Mesendoderm (in vitro differentiated cells): ENCODE measurements around the gene LGR6. TPM values are rescaled to one million over a fixed set of nuclear protein-coding genes. Genes with fewer than 3 reads are reported as not detected.
"Not testable (repeated sequence)": the region's sequence is repeated elsewhere in the genome, so short reads cannot be mapped to it uniquely, and the experiment has no call there.

Experiments
- DNase-seq: peaks from one replicate; pipeline ENCODE4 v3.0.0; 2013
- H2AK5ac ChIP-seq: 2 replicates; pipeline ENCODE4 v1.6.1; 2013; ENCODE audit warnings: low read length, inconsistent platforms
- H2BK120ac ChIP-seq: 2 replicates; pipeline ENCODE4 v1.6.1; 2013; ENCODE audit warnings: low read depth, mild to moderate bottlenecking, low read length, moderate library complexity, mixed read lengths
- H2BK15ac ChIP-seq: replicated peaks from 2 replicates; pipeline ENCODE4 v1.6.1; 2013; ENCODE audit warnings: low read depth, mild to moderate bottlenecking, moderate library complexity
- H2BK5ac ChIP-seq: 2 replicates; pipeline ENCODE4 v1.6.1; 2013; ENCODE audit warnings: low read length, inconsistent platforms
- H3K18ac ChIP-seq: 2 replicates; pipeline ENCODE4 v1.6.1; 2013; ENCODE audit warnings: mild to moderate bottlenecking, low read length, mixed read lengths
- H3K23ac ChIP-seq: one replicate; pipeline ENCODE4 v1.6.1; 2013; ENCODE audit warnings: low read length
- H3K27ac ChIP-seq: 2 replicates; pipeline ENCODE4 v1.5.1; 2013; ENCODE audit warnings: low read depth, mild to moderate bottlenecking, inconsistent platforms, low read length, moderate library complexity
- H3K27me3 ChIP-seq: 2 replicates; pipeline ENCODE4 v1.6.1; 2013; ENCODE audit warnings: low read length, control low read depth, mild to moderate bottlenecking, inconsistent platforms; ENCODE audit not compliant: insufficient read depth, poor library complexity
- H3K36me3 ChIP-seq: 2 replicates; pipeline ENCODE4 v1.6.1; 2013; ENCODE audit warnings: low read length, inconsistent platforms; ENCODE audit not compliant: control insufficient read depth, insufficient read depth
- H3K4ac ChIP-seq: one replicate; pipeline ENCODE4 v1.6.1; 2013; ENCODE audit warnings: low read depth, mild to moderate bottlenecking, low read length, moderate library complexity
- H3K4me1 ChIP-seq: 2 replicates; pipeline ENCODE4 v1.6.1; 2013; ENCODE audit warnings: low read depth, low read length, inconsistent platforms; ENCODE audit not compliant: control insufficient read depth
- H3K4me2 ChIP-seq: 2 replicates; pipeline ENCODE4 v1.6.1; 2013; ENCODE audit warnings: low read length
- H3K4me3 ChIP-seq: 2 replicates; pipeline ENCODE4 v1.5.1; 2013; ENCODE audit warnings: mild to moderate bottlenecking, low read length
- H3K56ac ChIP-seq: one replicate; pipeline ENCODE4 v1.6.1; 2013; ENCODE audit warnings: low read length
- H3K79me1 ChIP-seq: 2 replicates; pipeline ENCODE4 v1.6.1; 2013; ENCODE audit warnings: low read length, inconsistent platforms
- H3K79me2 ChIP-seq: 2 replicates; pipeline ENCODE4 v1.6.1; 2013; ENCODE audit warnings: mild to moderate bottlenecking, low read length; ENCODE audit not compliant: control insufficient read depth, insufficient read depth
- H3K9ac ChIP-seq: 2 replicates; pipeline ENCODE4 v1.6.1; 2013; ENCODE audit warnings: low read length, inconsistent platforms
- H4K5ac ChIP-seq: one replicate; pipeline ENCODE4 v1.6.1; 2013; ENCODE audit warnings: low read length
- H4K8ac ChIP-seq: one replicate; pipeline ENCODE4 v1.6.1; 2013; ENCODE audit warnings: low read depth, mild to moderate bottlenecking, control low read depth, low read length, moderate library complexity
- WGBS: extraction: QIAGEN DNeasy Blood & Tissue Kit; methylation state at CpG from one replicate; pipeline ENCODE4 v1.1.7; 2013; ENCODE audit warnings: low lambda C conversion rate, missing lambda C conversion rate; ENCODE audit not compliant: insufficient coverage; ENCODE audit errors: extremely low coverage; 5-methylcytosine and 5-hydroxymethylcytosine counted together
- polyA plus RNA-seq, 2 experiments: library from polyadenylated mRNA; stranded (reverse); fragments of 200-250 nt; gene quantifications; one replicate each; pipeline ENCODE4 v1.2.3, GENCODE V29; 2013

LGR6 gene, protein sequence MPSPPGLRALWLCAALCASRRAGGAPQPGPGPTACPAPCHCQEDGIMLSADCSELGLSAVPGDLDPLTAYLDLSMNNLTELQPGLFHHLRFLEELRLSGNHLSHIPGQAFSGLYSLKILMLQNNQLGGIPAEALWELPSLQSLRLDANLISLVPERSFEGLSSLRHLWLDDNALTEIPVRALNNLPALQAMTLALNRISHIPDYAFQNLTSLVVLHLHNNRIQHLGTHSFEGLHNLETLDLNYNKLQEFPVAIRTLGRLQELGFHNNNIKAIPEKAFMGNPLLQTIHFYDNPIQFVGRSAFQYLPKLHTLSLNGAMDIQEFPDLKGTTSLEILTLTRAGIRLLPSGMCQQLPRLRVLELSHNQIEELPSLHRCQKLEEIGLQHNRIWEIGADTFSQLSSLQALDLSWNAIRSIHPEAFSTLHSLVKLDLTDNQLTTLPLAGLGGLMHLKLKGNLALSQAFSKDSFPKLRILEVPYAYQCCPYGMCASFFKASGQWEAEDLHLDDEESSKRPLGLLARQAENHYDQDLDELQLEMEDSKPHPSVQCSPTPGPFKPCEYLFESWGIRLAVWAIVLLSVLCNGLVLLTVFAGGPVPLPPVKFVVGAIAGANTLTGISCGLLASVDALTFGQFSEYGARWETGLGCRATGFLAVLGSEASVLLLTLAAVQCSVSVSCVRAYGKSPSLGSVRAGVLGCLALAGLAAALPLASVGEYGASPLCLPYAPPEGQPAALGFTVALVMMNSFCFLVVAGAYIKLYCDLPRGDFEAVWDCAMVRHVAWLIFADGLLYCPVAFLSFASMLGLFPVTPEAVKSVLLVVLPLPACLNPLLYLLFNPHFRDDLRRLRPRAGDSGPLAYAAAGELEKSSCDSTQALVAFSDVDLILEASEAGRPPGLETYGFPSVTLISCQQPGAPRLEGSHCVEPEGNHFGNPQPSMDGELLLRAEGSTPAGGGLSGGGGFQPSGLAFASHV
- 0.51 TPM for polyA plus RNA-seq (2013, experiment 1 of 2)
- 0.57 TPM for polyA plus RNA-seq (2013, experiment 2 of 2)

DNA sequence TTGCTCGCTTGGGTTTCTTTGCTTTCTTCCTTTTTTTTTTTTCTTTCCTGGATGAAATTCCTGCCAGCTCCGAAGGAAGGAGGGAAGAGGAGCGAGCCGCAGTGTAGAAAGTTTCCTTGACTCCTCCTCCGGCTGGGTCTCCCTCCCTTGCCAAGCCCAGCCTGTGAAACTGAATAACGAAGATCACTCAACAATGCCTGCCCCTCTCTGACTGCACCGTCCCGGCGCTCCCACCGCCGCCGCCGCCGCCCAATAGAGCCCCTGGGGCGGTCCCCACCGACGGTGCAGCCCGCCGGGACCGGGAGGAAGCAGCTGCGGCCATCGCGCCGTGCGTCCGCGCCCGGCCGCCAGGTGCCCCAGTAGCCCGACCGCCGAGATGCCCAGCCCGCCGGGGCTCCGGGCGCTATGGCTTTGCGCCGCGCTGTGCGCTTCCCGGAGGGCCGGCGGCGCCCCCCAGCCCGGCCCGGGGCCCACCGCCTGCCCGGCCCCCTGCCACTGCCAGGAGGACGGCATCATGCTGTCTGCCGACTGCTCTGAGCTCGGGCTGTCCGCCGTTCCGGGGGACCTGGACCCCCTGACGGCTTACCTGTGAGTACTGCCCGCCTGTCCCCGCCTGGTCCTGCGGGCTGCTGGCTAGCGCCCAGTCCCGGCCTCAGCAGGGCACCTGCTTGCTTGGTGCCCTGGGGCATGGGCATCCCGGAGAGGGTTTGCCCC is at the start of gene LGR6:
Gene LGR6, plus strand, starts transcription at position 186 of the 714 bp plus-strand sequence. Its CDS starts 191 bp downstream, at position 377.
- Histone ChIP-seq H3K56ac (peak within 1 kb of the TSS; percentile 56), H3K4me2 (no peak within 1 kb of the TSS), H4K8ac (no peak within 1 kb of the TSS), H3K4me1 (no peaks in the 10 kb centered on the region), H3K4ac (no peak within 1 kb of the TSS), H3K79me2 (no peaks in the 10 kb centered on the region), H3K23ac (no peak within 1 kb of the TSS), H2AK5ac (no peak within 1 kb of the TSS), H4K5ac (no peak within 1 kb of the TSS), H2BK15ac (no peak within 1 kb of the TSS), H3K36me3 (no peaks in the 10 kb centered on the region), H3K27ac (no peak within 1 kb of the TSS), H3K4me3 (no peak within 1 kb of the TSS), H2BK120ac (no peak within 1 kb of the TSS), H3K9ac (no peak within 1 kb of the TSS), H3K27me3 (peaks cover 17% of the 10 kb centered on the region), H3K18ac (no peak within 1 kb of the TSS), H2BK5ac (no peak within 1 kb of the TSS), H3K79me1 (no peaks in the 10 kb centered on the region)
- DNase-seq: no peak
- no CpG with 5 or more reads among the region's 61 CpGs for WGBS

DNA sequence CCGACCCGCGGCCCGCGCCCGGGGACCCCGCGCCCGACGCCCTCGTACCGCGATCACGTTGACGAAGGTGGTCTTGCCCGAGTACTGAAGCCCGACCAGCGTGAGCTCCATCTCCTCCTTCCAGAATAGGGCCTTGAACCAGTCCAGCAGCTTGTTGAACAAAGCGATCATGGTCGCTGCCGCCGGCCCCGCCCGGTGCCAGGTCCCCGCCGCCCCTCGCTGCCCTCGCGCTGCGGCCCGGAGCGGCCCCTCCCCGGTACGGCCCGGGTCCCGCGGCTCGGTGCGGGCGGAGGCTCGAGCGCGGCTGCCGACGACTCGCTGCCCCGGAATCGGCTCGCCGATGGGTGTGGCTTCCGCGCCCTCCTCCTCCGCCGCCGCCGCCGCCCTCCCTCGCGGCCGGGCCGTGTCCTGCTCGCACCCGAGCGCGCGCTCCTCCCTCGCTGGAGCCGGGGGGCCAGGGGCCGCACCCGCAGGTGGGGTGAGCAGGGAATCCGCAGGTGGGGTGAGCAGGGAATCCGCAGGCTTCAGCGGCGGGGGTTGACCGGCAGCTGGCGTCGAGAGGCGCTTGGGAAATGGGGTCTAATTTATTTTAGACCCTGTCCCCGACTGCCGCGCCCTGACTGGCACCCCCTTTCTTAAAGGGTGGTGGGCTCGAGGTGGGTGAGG is 49.1 kb upstream of the LGR6 start, which contains the start of gene ARL8A:
Gene ARL8A, minus strand, starts transcription at position 336 of the 666 bp plus-strand sequence. Its CDS starts 165 bp downstream, at position 171.
- Histone ChIP-seq H2BK15ac (peak within 1 kb of the TSS; percentile 21), H3K79me1 (peaks cover 18% of the 10 kb centered on the region), H4K5ac (no peak within 1 kb of the TSS), H2BK5ac (no peak within 1 kb of the TSS), H3K4me1 (peaks cover 2% of the 10 kb centered on the region), H3K36me3 (no peaks in the 10 kb centered on the region), H2AK5ac (no peak within 1 kb of the TSS), H3K27ac (peak within 1 kb of the TSS; percentile 79), H3K23ac (no peak within 1 kb of the TSS), H3K18ac (peak within 1 kb of the TSS; percentile 99), H3K4me3 (peak within 1 kb of the TSS; percentile 80), H3K4ac (peak within 1 kb of the TSS; percentile 98), H3K27me3 (no peaks in the 10 kb centered on the region), H3K9ac (peak within 1 kb of the TSS; percentile 90), H3K79me2 (peaks cover 26% of the 10 kb centered on the region), H3K56ac (peak within 1 kb of the TSS; percentile 95), H2BK120ac (peak within 1 kb of the TSS; percentile 74), H3K4me2 (peak within 1 kb of the TSS; percentile 94), H4K8ac (peak within 1 kb of the TSS; percentile 78)
- DNase-seq: no peak
- no CpG with 5 or more reads among the region's 82 CpGs for WGBS

DNA sequence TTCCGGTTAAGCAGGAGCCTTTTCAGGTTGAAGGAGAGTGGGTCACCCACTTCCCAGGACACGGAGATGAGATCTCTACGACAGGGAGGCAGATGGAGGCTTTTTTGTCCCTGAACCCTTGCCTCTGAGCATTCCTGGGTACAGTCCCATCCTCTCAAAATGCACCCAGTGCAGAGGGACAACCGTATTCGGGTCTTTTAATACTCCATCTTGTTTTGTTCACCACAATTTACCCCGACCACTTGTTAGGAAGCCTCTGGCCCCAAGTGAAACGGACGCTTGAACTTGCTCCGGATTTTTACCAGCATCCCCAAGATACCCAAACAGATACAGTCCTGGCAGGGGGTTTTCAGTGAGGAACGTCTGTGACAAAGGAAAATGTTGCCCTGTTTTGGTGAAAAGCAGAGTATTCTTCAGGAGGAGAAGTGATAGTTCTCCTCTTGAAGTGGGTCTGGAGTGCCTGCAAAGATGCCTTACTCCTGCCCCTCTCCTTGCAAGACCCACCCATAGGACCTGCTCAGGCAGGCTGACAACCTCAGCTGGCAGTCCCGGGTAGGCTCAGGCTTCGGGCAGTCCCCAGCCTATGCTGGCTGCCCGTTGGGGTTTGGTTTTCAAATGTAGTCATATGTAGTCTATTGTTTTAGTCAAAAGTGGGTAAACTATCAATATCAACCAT is 48.4 kb upstream of the LGR6 start:
- Histone ChIP-seq H3K23ac (no peak overlapping the region), H3K4me2 (peak overlapping the region; percentile 41), H4K8ac (no peak overlapping the region), H4K5ac (no peak overlapping the region), H2BK120ac (no peak overlapping the region), H3K9ac (peak overlapping the region; percentile 90), H3K4ac (peak overlapping the region; percentile 73), H3K27me3 (no peaks in the 10 kb centered on the region), H3K4me3 (peak overlapping the region; percentile 2), H2BK15ac (no peak overlapping the region), H3K18ac (peak overlapping the region; percentile 88), H2BK5ac (no peak overlapping the region), H3K4me1 (peaks cover 2% of the 10 kb centered on the region), H3K79me2 (peaks cover 26% of the 10 kb centered on the region), H3K36me3 (no peaks in the 10 kb centered on the region), H3K27ac (no peak overlapping the region), H3K79me1 (peaks cover 18% of the 10 kb centered on the region), H3K56ac (peak overlapping the region; percentile 88), H2AK5ac (no peak overlapping the region)
- no peak for DNase-seq
- no CpG with 5 or more reads among the region's 13 CpGs for WGBS

DNA sequence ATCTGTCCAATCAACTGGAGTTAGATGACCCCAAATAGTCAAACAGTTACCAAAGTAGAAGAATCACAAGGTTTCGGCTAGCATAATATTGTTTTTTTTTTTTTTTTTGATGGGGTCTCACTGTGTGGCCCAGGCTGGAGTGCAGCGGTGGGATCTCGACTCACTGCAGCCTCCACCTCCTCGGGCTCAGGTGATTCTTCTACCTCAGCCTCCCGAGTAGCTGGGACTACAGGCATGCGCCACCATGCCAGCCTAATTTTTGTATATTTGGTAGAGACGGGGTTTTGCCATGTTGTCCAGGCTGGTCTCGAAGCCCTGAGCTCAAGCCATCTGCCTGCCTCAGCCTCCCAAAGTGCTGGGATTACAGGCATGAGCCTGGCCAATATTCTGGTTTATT is 47.9 kb upstream of the LGR6 start:
- H3K4ac ChIP-seq, H2AK5ac ChIP-seq, H3K18ac ChIP-seq, H2BK15ac ChIP-seq, H3K56ac ChIP-seq, H3K23ac ChIP-seq, H3K27ac ChIP-seq, H3K4me3 ChIP-seq, DNase-seq, H3K9ac ChIP-seq, H4K8ac ChIP-seq, H2BK120ac ChIP-seq, H4K5ac ChIP-seq, H3K36me3 ChIP-seq, H3K27me3 ChIP-seq, H3K4me1 ChIP-seq, H2BK5ac ChIP-seq, H3K4me2 ChIP-seq: not testable (repeated sequence)
- peaks cover 14% of the 10 kb centered on the region for H3K79me1 ChIP-seq
- H3K79me2 ChIP-seq: peaks cover 21% of the 10 kb centered on the region
- WGBS: no CpG with 5 or more reads among the region's 8 CpGs
